ENCODE results near the gene GARS1.

GRCh38 chr7:30575910-30576309, 18.8 kb upstream of the GARS1 start:
- TF ChIP-seq CTCF (IDR thresholded peaks at IDR 0.05; ENCODE audit: low read depth, low read length, poor library complexity, severe bottlenecking) (no peak), EZH2phosphoT487 (IDR thresholded peaks at IDR 0.05; ENCODE audit: borderline replicate concordance, low read length) (no peak)

All from DOHH2 (cell line).